DMS153 treated with DMSO at 0.1 percent for 48 hours (cell line): ENCODE results near the gene GCKR.

Experiments
- DNase-seq: peaks from one replicate; lab custom pipeline; 2025; ENCODE audit not compliant: unreplicated experiment; lab: John Stamatoyannopoulos, UW

GCKR gene

DNA sequence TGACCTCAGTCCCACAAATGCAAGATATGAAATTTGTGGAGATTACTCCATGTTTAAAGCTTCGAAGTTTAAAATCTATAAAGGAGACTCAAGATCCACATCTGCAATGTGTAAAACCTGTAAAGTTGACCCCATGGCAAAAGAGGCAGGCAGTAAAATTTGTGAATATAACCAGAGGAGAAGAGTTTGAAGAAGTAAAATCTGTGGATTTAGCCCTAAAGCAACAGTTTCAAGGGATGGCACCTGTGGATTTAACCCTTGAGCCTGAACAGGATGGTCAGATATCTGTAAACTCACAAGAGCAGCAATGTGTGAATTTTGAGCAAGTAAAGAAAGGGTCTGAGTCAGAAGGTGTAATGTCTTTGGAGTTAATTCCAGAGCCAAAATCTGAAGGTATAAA lies 75.0 kb downstream of the GCKR start:
- no peak for DNase-seq

GRCh38 chr2:27572439-27572838 lies 75.8 kb downstream of the GCKR start:
- DNase-seq, result no peak

DNA sequence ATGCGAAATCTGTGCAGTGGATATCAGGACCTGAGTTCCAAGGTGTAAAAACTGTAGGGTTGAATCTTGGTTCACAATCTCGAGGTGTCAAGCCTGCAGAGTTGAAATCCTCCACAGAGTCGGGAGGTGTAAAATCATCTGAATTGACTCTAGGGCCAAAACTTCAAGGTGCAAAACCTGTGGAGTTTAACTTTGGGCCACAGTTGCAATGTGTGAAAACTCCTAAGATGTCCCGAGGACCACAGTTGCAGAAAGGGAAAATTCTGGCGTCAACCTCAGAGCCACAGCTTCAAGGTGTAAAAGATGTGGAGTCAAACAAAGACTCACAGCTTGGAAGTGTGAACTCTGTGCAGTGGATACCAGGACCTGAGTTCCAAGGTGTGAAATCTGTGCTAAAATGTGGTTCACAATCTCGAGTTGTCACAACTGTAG lies 76.4 kb downstream of the GCKR start:
- no peak for DNase-seq
